Panc1 (cell line): ENCODE measurements around the gene SIRPG.

Source experiments
- CTCF ChIP-seq: fragments of 450-650 bp; IDR thresholded peaks from 2 replicates; pipeline ENCODE4 v1.5.1; 2017; ENCODE audit warnings: mild to moderate bottlenecking
- POLR2AphosphoS5 ChIP-seq: IDR thresholded peaks from 2 replicates; pipeline ENCODE4 v1.6.1; 2012; ENCODE audit warnings: mild to moderate bottlenecking, low read depth, low read length, moderate library complexity
- SIN3A ChIP-seq: IDR thresholded peaks from 2 replicates; pipeline ENCODE4 v1.6.1; 2012; ENCODE audit warnings: low read depth, mild to moderate bottlenecking, low read length, moderate library complexity, borderline replicate concordance; ENCODE audit not compliant: insufficient read depth
- TCF7L2 ChIP-seq: IDR thresholded peaks from 2 replicates; pipeline ENCODE4 v1.6.1; 2011; ENCODE audit warnings: mild to moderate bottlenecking, low read depth, low read length, inconsistent platforms
- TF ChIP-seq, protein P1 (sequence below), 2 experiments: IDR thresholded peaks; 2 replicates each; pipeline ENCODE4 v1.6.1; 2011 to 2012; ENCODE audit warnings: low read depth in 2 of 2, control low read depth in 1 of 2, low read length in 1 of 2, mild to moderate bottlenecking in 1 of 2, moderate library complexity in 1 of 2; ENCODE audit not compliant: insufficient read depth in 1 of 2

DNA sequence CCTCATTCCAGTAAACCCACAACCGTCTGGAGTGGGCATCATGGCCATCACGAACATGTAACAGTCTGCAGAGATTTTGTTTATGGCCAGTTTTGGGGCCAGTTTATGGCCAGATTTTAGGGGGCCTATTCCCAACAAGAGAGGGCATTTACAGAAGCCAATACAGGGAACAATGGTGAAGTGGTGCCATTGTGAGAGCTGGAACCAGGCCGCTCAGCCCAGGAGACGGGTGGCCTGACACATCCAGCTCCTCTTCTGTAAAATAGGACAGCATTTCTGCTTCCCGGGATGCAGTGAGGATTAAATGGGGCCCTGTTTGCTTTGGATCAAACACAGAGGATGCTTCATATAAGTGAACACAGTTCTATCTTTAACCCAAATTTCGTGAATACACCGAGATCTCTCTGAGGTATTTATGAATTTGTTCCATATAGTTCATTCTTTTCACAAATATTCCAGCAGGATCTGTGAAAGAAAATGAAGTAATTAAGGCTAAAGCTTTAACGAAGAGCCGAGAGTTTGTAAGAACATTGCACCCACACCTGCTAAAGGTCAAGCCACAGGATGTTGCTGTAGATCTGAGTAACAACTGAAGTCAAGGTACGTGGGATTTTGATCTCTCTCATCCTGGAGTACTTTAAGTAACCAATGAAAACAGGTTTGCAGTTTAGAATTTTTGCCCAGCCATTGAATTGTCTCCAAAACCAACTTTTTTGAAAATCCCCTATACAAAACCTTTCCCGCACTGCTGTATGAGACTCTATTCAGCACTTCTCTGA is 14.5 kb upstream of the SIRPG start:
- TF ChIP-seq CTCF = no peak
- no peak for TF ChIP-seq SIN3A
- no peak for TF ChIP-seq POLR2AphosphoS5
- no peak for TF ChIP-seq TCF7L2
- TF ChIP-seq, protein P1, sequence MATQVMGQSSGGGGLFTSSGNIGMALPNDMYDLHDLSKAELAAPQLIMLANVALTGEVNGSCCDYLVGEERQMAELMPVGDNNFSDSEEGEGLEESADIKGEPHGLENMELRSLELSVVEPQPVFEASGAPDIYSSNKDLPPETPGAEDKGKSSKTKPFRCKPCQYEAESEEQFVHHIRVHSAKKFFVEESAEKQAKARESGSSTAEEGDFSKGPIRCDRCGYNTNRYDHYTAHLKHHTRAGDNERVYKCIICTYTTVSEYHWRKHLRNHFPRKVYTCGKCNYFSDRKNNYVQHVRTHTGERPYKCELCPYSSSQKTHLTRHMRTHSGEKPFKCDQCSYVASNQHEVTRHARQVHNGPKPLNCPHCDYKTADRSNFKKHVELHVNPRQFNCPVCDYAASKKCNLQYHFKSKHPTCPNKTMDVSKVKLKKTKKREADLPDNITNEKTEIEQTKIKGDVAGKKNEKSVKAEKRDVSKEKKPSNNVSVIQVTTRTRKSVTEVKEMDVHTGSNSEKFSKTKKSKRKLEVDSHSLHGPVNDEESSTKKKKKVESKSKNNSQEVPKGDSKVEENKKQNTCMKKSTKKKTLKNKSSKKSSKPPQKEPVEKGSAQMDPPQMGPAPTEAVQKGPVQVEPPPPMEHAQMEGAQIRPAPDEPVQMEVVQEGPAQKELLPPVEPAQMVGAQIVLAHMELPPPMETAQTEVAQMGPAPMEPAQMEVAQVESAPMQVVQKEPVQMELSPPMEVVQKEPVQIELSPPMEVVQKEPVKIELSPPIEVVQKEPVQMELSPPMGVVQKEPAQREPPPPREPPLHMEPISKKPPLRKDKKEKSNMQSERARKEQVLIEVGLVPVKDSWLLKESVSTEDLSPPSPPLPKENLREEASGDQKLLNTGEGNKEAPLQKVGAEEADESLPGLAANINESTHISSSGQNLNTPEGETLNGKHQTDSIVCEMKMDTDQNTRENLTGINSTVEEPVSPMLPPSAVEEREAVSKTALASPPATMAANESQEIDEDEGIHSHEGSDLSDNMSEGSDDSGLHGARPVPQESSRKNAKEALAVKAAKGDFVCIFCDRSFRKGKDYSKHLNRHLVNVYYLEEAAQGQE (IDR thresholded peaks at IDR 0.05; ENCODE audit: insufficient read depth in 1 of 2, low read depth in 2 of 2, low read length in 1 of 2) = no peak
